OCI-LY7 (cell line): ENCODE results near the gene OR2T8. TPM values are rescaled to one million over a fixed set of nuclear protein-coding genes. Genes with fewer than 3 reads are reported as not detected.

Experiments
- BruUV-seq: library from RNA; stranded (reverse); fragments of 400-500 nt; replicated peaks from 2 replicates; lab custom pipeline; 2021; lab: Mats Ljungman, UMichigan
- CTCF ChIA-PET: fragments of 300-600 bp; sonication (Branson Sonifier 250); formaldehyde crosslinking; loops from one replicate; lab custom pipeline; 2022; ENCODE audit warnings: antibody characterized with exemption; ENCODE audit not compliant: unreplicated experiment; lab: Charles Lee
- POLR2A ChIA-PET: fragments of 300-600 bp; sonication (Branson Sonifier 250); formaldehyde crosslinking; loops from one replicate; lab custom pipeline; 2022; ENCODE audit warnings: antibody characterized with exemption; lab: Charles Lee
- DNase-seq: peaks from one replicate; pipeline ENCODE4 v3.0.0-alpha.2; 2015; ENCODE audit warnings: low spot score
- H2AFZ ChIP-seq: fragments of 200-600 bp; sonication (generic), shearing (Covaris generic); 2 replicates; pipeline ENCODE4 v1.6.1; 2014; ENCODE audit warnings: mild to moderate bottlenecking, antibody characterized with exemption, low read length, moderate library complexity
- H3K27ac ChIP-seq: fragments of 200-600 bp; sonication (generic); 2 replicates; pipeline ENCODE4 v1.5.1; 2014; ENCODE audit warnings: mixed run types, low read depth, mild to moderate bottlenecking, moderate library complexity, low read length, inconsistent platforms; ENCODE audit not compliant: poor library complexity, severe bottlenecking
- H3K36me3 ChIP-seq: fragments of 200-600 bp; sonication (generic); 2 replicates; pipeline ENCODE4 v1.6.1; 2014; ENCODE audit warnings: mild to moderate bottlenecking, antibody characterized with exemption, low read length, moderate library complexity, mixed read lengths; ENCODE audit not compliant: insufficient read depth
- H3K4me1 ChIP-seq: fragments of 200-600 bp; sonication (generic); 2 replicates; pipeline ENCODE4 v1.5.1; 2014; ENCODE audit warnings: mild to moderate bottlenecking, low read length; ENCODE audit not compliant: insufficient read depth, poor library complexity, severe bottlenecking
- H3K4me2 ChIP-seq: fragments of 200-600 bp; sonication (generic); 2 replicates; pipeline ENCODE4 v1.6.1; 2014; ENCODE audit warnings: mild to moderate bottlenecking, low read length
- H3K4me3 ChIP-seq: fragments of 200-600 bp; sonication (generic); 2 replicates; pipeline ENCODE4 v1.5.1; 2014; ENCODE audit warnings: mild to moderate bottlenecking, low read depth, low read length; ENCODE audit not compliant: poor library complexity, severe bottlenecking
- H3K79me2 ChIP-seq: fragments of 200-600 bp; sonication (generic); 2 replicates; pipeline ENCODE4 v1.6.1; 2016; ENCODE audit warnings: low read depth, mild to moderate bottlenecking, low read length, moderate library complexity, mixed read lengths; ENCODE audit not compliant: insufficient read depth
- H3K9me2 ChIP-seq: fragments of 200-600 bp; sonication (generic); 2 replicates; pipeline ENCODE4 v1.6.1; 2016; ENCODE audit warnings: mild to moderate bottlenecking, low read length, mixed read lengths; ENCODE audit not compliant: insufficient read depth
- H3K9me3 ChIP-seq: fragments of 200-600 bp; sonication (generic); 2 replicates; pipeline ENCODE4 v1.6.1; 2014; ENCODE audit warnings: mild to moderate bottlenecking, mixed run types, low read length, mixed read lengths
- H4K20me1 ChIP-seq: fragments of 200-600 bp; sonication (generic); 2 replicates; pipeline ENCODE4 v1.6.1; 2014; ENCODE audit warnings: mild to moderate bottlenecking, antibody characterized with exemption, low read length, moderate library complexity, mixed read lengths; ENCODE audit not compliant: insufficient read depth
- EZH2phosphoT487 ChIP-seq: fragments of 200-600 bp; sonication (generic); IDR thresholded peaks from 2 replicates; pipeline ENCODE4 v1.6.1; 2018; ENCODE audit warnings: low read depth, borderline replicate concordance, mild to moderate bottlenecking, mixed run types, antibody characterized with exemption, low read length, moderate library complexity, mixed read lengths
- intact Hi-C: fragments of 100-400 bp; cut with micrococcal nuclease; formaldehyde crosslinking; loops from one replicate; pipeline ENCODE4 v1.10.0; 2022; ENCODE audit not compliant: unreplicated experiment
- total RNA-seq, 2 experiments: library from RNA; depleted of rRNA in 1 of 2; stranded (reverse); fragments of >200 nt in 1 of 2; shearing (Covaris generic) in 1 of 2; gene quantifications; 2 replicates each; pipeline ENCODE4 v1.2.3, GENCODE V29; 2014 to 2022
- TF ChIP-seq, protein P1 (sequence below): fragments of 200-600 bp; sonication (generic); conservative IDR thresholded peaks from 2 replicates; pipeline ENCODE4 v1.5.1; 2014; ENCODE audit warnings: mild to moderate bottlenecking, antibody characterized with exemption, low read length, moderate library complexity, mixed read lengths

Gene OR2T8
- total RNA-seq, 2 experiments from 2014 or later, result not detected

DNA sequence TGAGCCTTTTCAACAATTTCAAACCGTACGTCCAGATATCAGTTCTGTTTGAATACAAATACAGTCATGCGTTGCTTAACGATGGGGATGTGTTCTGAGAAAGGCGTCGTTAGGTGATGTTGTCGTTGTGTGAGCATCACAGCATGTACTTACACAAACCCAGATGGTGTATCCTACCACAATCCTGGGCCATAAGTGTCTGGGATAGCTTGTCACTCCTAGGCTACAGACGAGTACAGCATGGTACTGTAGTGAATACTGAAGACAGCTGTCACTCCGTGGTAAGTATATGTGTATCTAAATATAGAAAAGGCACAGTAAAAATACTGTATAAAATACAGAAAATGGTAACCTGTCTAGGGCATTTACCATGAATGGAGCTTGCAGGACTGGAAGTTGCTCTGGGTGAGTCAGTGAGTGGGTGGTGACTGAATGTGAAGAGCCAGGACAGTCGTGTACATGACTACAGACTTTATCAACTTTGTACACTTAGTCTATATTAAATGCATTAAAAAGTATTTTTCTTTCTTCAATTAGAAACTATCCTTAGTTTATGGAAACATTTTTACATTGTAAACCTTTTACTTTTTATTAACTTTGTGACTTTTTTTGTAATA is 35.1 kb upstream of the OR2T8 start:
- no peak for DNase-seq
- BruUV-seq, result no TSS peak

DNA sequence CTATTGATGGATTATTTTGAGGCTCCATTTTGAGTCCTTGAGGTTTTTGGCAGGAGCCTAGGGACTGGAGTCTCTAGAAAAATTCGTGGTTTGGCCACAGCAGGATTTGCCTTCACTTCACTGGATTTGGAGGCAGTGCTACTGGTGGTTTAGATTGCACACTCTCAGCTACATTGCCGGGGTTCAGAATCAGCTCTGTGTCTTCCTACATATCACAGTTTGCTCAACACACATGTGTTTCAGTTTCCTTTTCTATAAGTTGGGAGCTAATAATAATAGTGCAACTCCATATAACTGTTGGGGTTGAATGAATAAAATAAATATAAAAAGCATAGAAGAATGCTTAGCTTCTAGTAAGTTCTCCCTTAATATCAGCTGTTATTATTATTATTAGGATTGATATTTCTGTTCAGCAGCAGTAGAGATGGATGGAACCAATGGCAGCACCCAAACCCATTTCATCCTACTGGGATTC is 24.9 kb upstream of the OR2T8 start, which contains the start of gene OR2W3:
TSS of gene OR2W3 (plus strand) at position 425 of the 475 bp plus-strand sequence. CDS start at position 425, 0 bp downstream.
- H3K9me3 ChIP-seq, result no peaks in the 10 kb centered on the region
- no peaks in the 10 kb centered on the region for H3K4me1 ChIP-seq
- no peak for DNase-seq
- no peak within 1 kb of the TSS for H2AFZ ChIP-seq
- H3K36me3 ChIP-seq, result no peaks in the 10 kb centered on the region
- no peaks in the 10 kb centered on the region for H4K20me1 ChIP-seq
- ChIA-PET CTCF (no interaction called here), POLR2A (interaction anchor here (1.2 kb wide), 1 partner anchor 10 kb away, joined by 3 read pairs; no protein-coding TSS in a partner anchor)
- no peaks in the 10 kb centered on the region for H3K9me2 ChIP-seq
- no peaks in the 10 kb centered on the region for H3K79me2 ChIP-seq
- H3K4me3 ChIP-seq, result no peak within 1 kb of the TSS
- TF ChIP-seq, protein P1, sequence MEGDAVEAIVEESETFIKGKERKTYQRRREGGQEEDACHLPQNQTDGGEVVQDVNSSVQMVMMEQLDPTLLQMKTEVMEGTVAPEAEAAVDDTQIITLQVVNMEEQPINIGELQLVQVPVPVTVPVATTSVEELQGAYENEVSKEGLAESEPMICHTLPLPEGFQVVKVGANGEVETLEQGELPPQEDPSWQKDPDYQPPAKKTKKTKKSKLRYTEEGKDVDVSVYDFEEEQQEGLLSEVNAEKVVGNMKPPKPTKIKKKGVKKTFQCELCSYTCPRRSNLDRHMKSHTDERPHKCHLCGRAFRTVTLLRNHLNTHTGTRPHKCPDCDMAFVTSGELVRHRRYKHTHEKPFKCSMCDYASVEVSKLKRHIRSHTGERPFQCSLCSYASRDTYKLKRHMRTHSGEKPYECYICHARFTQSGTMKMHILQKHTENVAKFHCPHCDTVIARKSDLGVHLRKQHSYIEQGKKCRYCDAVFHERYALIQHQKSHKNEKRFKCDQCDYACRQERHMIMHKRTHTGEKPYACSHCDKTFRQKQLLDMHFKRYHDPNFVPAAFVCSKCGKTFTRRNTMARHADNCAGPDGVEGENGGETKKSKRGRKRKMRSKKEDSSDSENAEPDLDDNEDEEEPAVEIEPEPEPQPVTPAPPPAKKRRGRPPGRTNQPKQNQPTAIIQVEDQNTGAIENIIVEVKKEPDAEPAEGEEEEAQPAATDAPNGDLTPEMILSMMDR, result no peak
- TF ChIP-seq EZH2phosphoT487, result no peak
- no peak within 1 kb of the TSS for H3K27ac ChIP-seq
- BruUV-seq, result no TSS peak
- intact Hi-C loops, result no loop called here
- H3K4me2 ChIP-seq, result no peak within 1 kb of the TSS

More for the DNA sequence above, 35.1 kb upstream of the OR2T8 start:
- no peaks in the 10 kb centered on the region for H3K4me1 ChIP-seq
- no peaks in the 10 kb centered on the region for H3K9me2 ChIP-seq
- H3K4me2 ChIP-seq, result no peak overlapping the region
- H3K27ac ChIP-seq, result no peak overlapping the region
- TF ChIP-seq, protein P1, result no peak
- no peak for TF ChIP-seq EZH2phosphoT487
- no peaks in the 10 kb centered on the region for H4K20me1 ChIP-seq
- intact Hi-C loops, result no loop called here
- no peak overlapping the region for H2AFZ ChIP-seq
- POLR2A ChIA-PET, result interaction anchor here (0.6 to 0.7 kb wide), 2 partner anchors 10 to 951 kb away, joined by 3 read pairs; partner anchors contain the start of gene OR2W3
- no peaks in the 10 kb centered on the region for H3K79me2 ChIP-seq
- CTCF ChIA-PET, result interaction anchor here (0.6 kb wide), 1 partner anchor 326 kb away, joined by 3 read pairs; no protein-coding TSS in a partner anchor
- H3K4me3 ChIP-seq, result no peak overlapping the region
- no peaks in the 10 kb centered on the region for H3K36me3 ChIP-seq
- no peaks in the 10 kb centered on the region for H3K9me3 ChIP-seq

DNA sequence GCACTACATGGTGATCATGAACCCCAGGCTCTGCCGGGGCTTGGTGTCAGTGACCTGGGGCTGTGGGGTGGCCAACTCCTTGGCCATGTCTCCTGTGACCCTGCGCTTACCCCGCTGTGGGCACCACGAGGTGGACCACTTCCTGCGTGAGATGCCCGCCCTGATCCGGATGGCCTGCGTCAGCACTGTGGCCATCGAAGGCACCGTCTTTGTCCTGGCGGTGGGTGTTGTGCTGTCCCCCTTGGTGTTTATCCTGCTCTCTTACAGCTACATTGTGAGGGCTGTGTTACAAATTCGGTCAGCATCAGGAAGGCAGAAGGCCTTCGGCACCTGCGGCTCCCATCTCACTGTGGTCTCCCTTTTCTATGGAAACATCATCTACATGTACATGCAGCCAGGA is 24.1 kb upstream of the OR2T8 start:
- Histone ChIP-seq H3K79me2 (no peaks in the 10 kb centered on the region), H3K9me3 (no peaks in the 10 kb centered on the region), H3K4me3 (no peak overlapping the region), H3K4me2 (no peak overlapping the region), H4K20me1 (no peaks in the 10 kb centered on the region), H3K27ac (no peak overlapping the region), H3K36me3 (no peaks in the 10 kb centered on the region), H3K9me2 (no peaks in the 10 kb centered on the region), H2AFZ (no peak overlapping the region), H3K4me1 (no peaks in the 10 kb centered on the region)
- intact Hi-C loops, result no loop called here
- CTCF ChIA-PET, result no interaction called here
- POLR2A ChIA-PET, result interaction anchor here (1.2 kb wide), 1 partner anchor 11 kb away, joined by 3 read pairs; no protein-coding TSS in a partner anchor
- no TSS peak for BruUV-seq
- TF ChIP-seq, protein P1, result no peak
- no peak for DNase-seq
